Parathyroid adenoma (tissue), 2 donors: Measurements from ENCODE around the gene FYB2.

Source experiments
- H2AFZ ChIP-seq: fragments of 300-600 bp; sonication (generic); one replicate; pipeline ENCODE4 v1.7.0; 2017; ENCODE audit warnings: antibody characterized with exemption, mild to moderate bottlenecking
- H3K27ac ChIP-seq: fragments of 300-600 bp; sonication (generic); one replicate; pipeline ENCODE4 v1.7.0; 2017
- H3K27me3 ChIP-seq: fragments of 300-600 bp; sonication (generic); one replicate; pipeline ENCODE4 v1.7.0; 2017; ENCODE audit warnings: low read length; ENCODE audit not compliant: control insufficient read depth, insufficient read depth
- H3K36me3 ChIP-seq: fragments of 300-600 bp; sonication (generic); one replicate; pipeline ENCODE4 v1.7.0; 2017; ENCODE audit warnings: low read length; ENCODE audit not compliant: control insufficient read depth, insufficient read depth
- H3K4me1 ChIP-seq: fragments of 300-600 bp; sonication (generic); one replicate; pipeline ENCODE4 v1.7.0; 2017; ENCODE audit warnings: control low read depth
- H3K4me2 ChIP-seq: fragments of 300-600 bp; sonication (generic); one replicate; pipeline ENCODE4 v1.7.0; 2017; ENCODE audit warnings: low read length
- H3K4me3 ChIP-seq: fragments of 300-600 bp; sonication (generic); one replicate; pipeline ENCODE4 v1.7.0; 2017; ENCODE audit warnings: low read depth, low read length
- H3K79me2 ChIP-seq: fragments of 300-600 bp; sonication (generic); one replicate; pipeline ENCODE4 v1.7.0; 2017; ENCODE audit warnings: control low read depth
- H3K9ac ChIP-seq: fragments of 300-600 bp; sonication (generic); one replicate; pipeline ENCODE4 v1.7.0; 2017; ENCODE audit warnings: mild to moderate bottlenecking
- H3K9me3 ChIP-seq: fragments of 300-600 bp; sonication (generic); one replicate; pipeline ENCODE4 v1.7.0; 2017; ENCODE audit warnings: low read length; ENCODE audit not compliant: control insufficient read depth
- CTCF ChIP-seq: fragments of 300-600 bp; sonication (generic); IDR thresholded peaks from one replicate; pipeline ENCODE4 v1.7.0; 2017; ENCODE audit warnings: antibody characterized with exemption, mild to moderate bottlenecking
- donor health status: primary hyperparathyroidism.

The FYB2 gene

GRCh38 chr1:56672579-56672978 is 146.6 kb downstream of the FYB2 start:
- Histone ChIP-seq H3K79me2 (no peaks in the 10 kb centered on the region), H2AFZ (no peak overlapping the region), H3K9ac (no peak overlapping the region), H3K9me3 (no peaks in the 10 kb centered on the region), H3K4me1 (no peaks in the 10 kb centered on the region), H3K4me3 (no peak overlapping the region), H3K36me3 (no peaks in the 10 kb centered on the region), H3K27me3 (no peaks in the 10 kb centered on the region), H3K4me2 (no peak overlapping the region), H3K27ac (no peak overlapping the region)
- TF ChIP-seq CTCF, result no peak

GRCh38 chr1:56671542-56671941 is 147.7 kb downstream of the FYB2 start:
- no peaks in the 10 kb centered on the region for H3K79me2 ChIP-seq
- H3K4me2 ChIP-seq, result no peak overlapping the region
- no peak for TF ChIP-seq CTCF
- H2AFZ ChIP-seq, result no peak overlapping the region
- no peak overlapping the region for H3K27ac ChIP-seq
- no peaks in the 10 kb centered on the region for H3K4me1 ChIP-seq
- H3K36me3 ChIP-seq, result no peaks in the 10 kb centered on the region
- H3K9me3 ChIP-seq, result no peaks in the 10 kb centered on the region
- H3K9ac ChIP-seq, result no peak overlapping the region
- no peaks in the 10 kb centered on the region for H3K27me3 ChIP-seq
- no peak overlapping the region for H3K4me3 ChIP-seq

- no peak for TF ChIP-seq CTCF
- no peak overlapping the region for H2AFZ ChIP-seq
- H3K9me3 ChIP-seq, result no peaks in the 10 kb centered on the region
- H3K36me3 ChIP-seq, result no peaks in the 10 kb centered on the region
- H3K9ac ChIP-seq, result no peak overlapping the region
- H3K4me1 ChIP-seq, result no peaks in the 10 kb centered on the region
- H3K27me3 ChIP-seq, result no peaks in the 10 kb centered on the region
- no peak overlapping the region for H3K4me2 ChIP-seq
- no peaks in the 10 kb centered on the region for H3K79me2 ChIP-seq
- H3K4me3 ChIP-seq, result no peak overlapping the region
- H3K27ac ChIP-seq, result no peak overlapping the region
These were observed 148.1 kb downstream of the FYB2 start for GRCh38 chr1:56671085-56671484.

- Histone ChIP-seq H3K4me3 (no peak overlapping the region), H3K9ac (no peak overlapping the region), H3K27me3 (no peaks in the 10 kb centered on the region), H3K4me1 (no peaks in the 10 kb centered on the region), H3K36me3 (no peaks in the 10 kb centered on the region), H3K9me3 (no peaks in the 10 kb centered on the region), H3K79me2 (no peaks in the 10 kb centered on the region), H2AFZ (no peak overlapping the region), H3K4me2 (no peak overlapping the region), H3K27ac (no peak overlapping the region)
- no peak for TF ChIP-seq CTCF
These were observed 148.9 kb downstream of the FYB2 start for GRCh38 chr1:56670350-56670749.
